Tibial nerve (tissue), 4 donors: ENCODE results near the gene S100A16. TPM values are rescaled to one million over a fixed set of nuclear protein-coding genes. Genes with fewer than 3 reads are reported as not detected.

ENCODE experiments used
- DNase-seq, 2 donors: peaks; one replicate each; pipeline ENCODE4 v3.0.0-alpha.2; 2019; ENCODE audit warnings: low spot score in 2 of 2
- H3K27ac ChIP-seq, 4 donors: fragments of 200-600 bp; sonication (generic) in 3 of 4; one replicate each; pipeline ENCODE4 v1.5.1; 2017 to 2019; ENCODE audit warnings: mild to moderate bottlenecking in 1 of 4
- H3K27me3 ChIP-seq, 2 donors: fragments of 200-600 bp; sonication (generic) in 1 of 2; one replicate each; pipeline versions ENCODE4 v1.5.1 to v1.6.0; 2017 to 2019
- H3K36me3 ChIP-seq, 3 donors: fragments of 200-600 bp; sonication (generic); one replicate each; pipeline ENCODE4 v1.5.1; 2018 to 2019
- H3K4me1 ChIP-seq, 4 donors: fragments of 200-600 bp; sonication (generic) in 3 of 4; one replicate each; pipeline ENCODE4 v1.5.1; 2017 to 2019
- H3K4me3 ChIP-seq, 4 donors: fragments of 200-600 bp; sonication (generic) in 3 of 4; one replicate each; pipeline ENCODE4 v1.5.1; 2017 to 2019; ENCODE audit warnings: mild to moderate bottlenecking in 1 of 4, moderate library complexity in 1 of 4
- H3K9me3 ChIP-seq, 4 donors: fragments of 200-600 bp; sonication (generic) in 3 of 4; one replicate each; pipeline ENCODE4 v1.5.1; 2017 to 2019
- EP300 ChIP-seq, 2 donors: sonication (generic); formaldehyde crosslinking; IDR thresholded peaks; one replicate each; pipeline ENCODE4 v1.6.1; 2017; ENCODE audit warnings: antibody characterized with exemption in 2 of 2, mild to moderate bottlenecking in 1 of 2
- POLR2A ChIP-seq, 2 donors: fragments of 450-650 bp; IDR thresholded peaks; one replicate each; pipeline ENCODE4 v1.6.1; 2017; ENCODE audit warnings: antibody characterized with exemption in 2 of 2, mild to moderate bottlenecking in 2 of 2, moderate library complexity in 2 of 2
- WGBS, 2 donors: methylation state at CpG; one replicate each; pipeline ENCODE4 v1.1.5; 2018; 5-methylcytosine and 5-hydroxymethylcytosine counted together
- total RNA-seq, 4 donors: library from RNA; depleted of rRNA; stranded (reverse); fragments of >200 nt; gene quantifications; one replicate each; pipeline ENCODE4 v1.1.0, GENCODE V29; 2016
- TF ChIP-seq, protein P1 (sequence below), 5 experiments: fragments of 200-600 bp in 3 of 5; fragments of 450-650 bp in 2 of 5; sonication (generic) in 3 of 5; IDR thresholded peaks; one replicate each; pipeline ENCODE4 v1.5.1; 2016 to 2019; ENCODE audit warnings: antibody characterized with exemption in 5 of 5, mild to moderate bottlenecking in 3 of 5, moderate library complexity in 2 of 5

The S100A16 gene, protein sequence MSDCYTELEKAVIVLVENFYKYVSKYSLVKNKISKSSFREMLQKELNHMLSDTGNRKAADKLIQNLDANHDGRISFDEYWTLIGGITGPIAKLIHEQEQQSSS
- 100 to 1,000 TPM in 2 of 4 donors, 10 to 100 TPM in 2; 45.5 to 120 (median 77.1) TPM for total RNA-seq

DNA sequence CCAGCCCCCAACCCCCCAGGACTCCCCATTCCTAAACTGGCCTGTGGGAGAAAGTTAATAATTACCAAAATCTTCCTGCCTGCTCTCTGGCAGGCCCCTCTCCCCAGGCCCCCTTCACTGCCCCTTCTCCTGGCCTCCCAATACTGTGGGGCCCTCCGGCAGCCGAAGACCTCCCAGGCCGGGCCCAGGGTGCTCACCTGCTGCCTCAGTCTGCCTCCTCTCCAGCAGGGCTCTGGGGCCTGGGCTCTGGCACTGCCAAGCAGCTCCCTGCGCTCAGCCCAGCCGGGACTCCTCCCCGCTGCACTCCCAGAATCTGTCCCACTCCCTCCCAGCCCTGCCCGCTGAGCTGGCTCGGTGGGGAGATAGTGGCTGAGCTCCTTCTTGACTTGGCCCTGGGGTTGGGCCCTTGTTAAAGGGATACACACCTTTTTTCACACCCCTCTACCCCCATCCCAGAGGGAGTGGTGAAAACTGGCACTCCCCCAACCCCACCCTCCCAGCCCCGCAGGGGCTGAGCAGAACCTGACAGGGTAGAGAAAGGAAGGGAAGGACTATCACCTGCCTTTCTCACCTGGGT, at the start of gene S100A16:
Gene S100A16, minus strand, starts transcription at position 383 of the 577 bp plus-strand sequence. CDS start 4,986 bp downstream, outside the sequence.
- peak within 1 kb of the TSS; percentile 45 to 66 (median 58) for H3K4me3 ChIP-seq
- H3K27me3 ChIP-seq, result no peaks in the 10 kb centered on the region
- peak; percentile 56 to 59 for DNase-seq
- peak within 1 kb of the TSS; percentile 88 to 99 (median 94) for H3K27ac ChIP-seq
- peak; percentile 33 to 66 for TF ChIP-seq POLR2A (IDR thresholded peaks at IDR 0.05)
- TF ChIP-seq EP300 (IDR thresholded peaks at IDR 0.05), result peak in 1 of 2 donors; percentile 78
- TF ChIP-seq, protein P1, sequence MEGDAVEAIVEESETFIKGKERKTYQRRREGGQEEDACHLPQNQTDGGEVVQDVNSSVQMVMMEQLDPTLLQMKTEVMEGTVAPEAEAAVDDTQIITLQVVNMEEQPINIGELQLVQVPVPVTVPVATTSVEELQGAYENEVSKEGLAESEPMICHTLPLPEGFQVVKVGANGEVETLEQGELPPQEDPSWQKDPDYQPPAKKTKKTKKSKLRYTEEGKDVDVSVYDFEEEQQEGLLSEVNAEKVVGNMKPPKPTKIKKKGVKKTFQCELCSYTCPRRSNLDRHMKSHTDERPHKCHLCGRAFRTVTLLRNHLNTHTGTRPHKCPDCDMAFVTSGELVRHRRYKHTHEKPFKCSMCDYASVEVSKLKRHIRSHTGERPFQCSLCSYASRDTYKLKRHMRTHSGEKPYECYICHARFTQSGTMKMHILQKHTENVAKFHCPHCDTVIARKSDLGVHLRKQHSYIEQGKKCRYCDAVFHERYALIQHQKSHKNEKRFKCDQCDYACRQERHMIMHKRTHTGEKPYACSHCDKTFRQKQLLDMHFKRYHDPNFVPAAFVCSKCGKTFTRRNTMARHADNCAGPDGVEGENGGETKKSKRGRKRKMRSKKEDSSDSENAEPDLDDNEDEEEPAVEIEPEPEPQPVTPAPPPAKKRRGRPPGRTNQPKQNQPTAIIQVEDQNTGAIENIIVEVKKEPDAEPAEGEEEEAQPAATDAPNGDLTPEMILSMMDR (IDR thresholded peaks at IDR 0.05), result no peak
- no peaks in the 10 kb centered on the region for H3K36me3 ChIP-seq
- 35% methylated on average over 9 of the region's 9 CpGs for WGBS, 2 donors
- H3K4me1 ChIP-seq, result peaks cover 0 to 71% (median 54%) of the 10 kb centered on the region in 4 donors
- no peaks in the 10 kb centered on the region for H3K9me3 ChIP-seq

DNA sequence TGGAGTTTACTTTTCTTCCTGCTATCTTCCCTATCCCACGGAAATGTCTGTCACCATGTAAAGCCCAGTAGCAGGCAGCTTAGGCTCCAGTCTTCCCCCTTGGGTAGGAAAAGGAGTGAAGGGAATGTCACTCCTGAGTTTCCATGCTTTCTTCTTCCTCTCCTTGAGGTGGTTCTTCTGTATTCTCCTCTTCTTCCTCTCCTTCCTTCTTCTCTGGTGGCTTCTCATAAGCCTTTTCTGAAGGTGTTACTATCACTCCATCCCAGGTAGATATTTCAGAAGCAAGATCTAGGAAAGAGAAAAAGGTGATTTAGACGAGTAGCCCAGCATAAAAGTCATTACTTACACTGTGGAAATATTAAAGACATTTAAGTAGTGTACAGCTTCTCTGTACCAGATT, 49.3 kb upstream of the S100A16 start:
- Histone ChIP-seq H3K9me3 (no peaks in the 10 kb centered on the region), H3K27me3 (no peaks in the 10 kb centered on the region), H3K4me3 (no peak overlapping the region), H3K36me3 (peaks cover 2 to 72% (median 36%) of the 10 kb centered on the region in 3 donors), H3K4me1 (peaks cover 0 to 17% (median 4%) of the 10 kb centered on the region in 4 donors), H3K27ac (no peak overlapping the region)
- TF ChIP-seq POLR2A (IDR thresholded peaks at IDR 0.05) (no peak), EP300 (IDR thresholded peaks at IDR 0.05) (no peak)
- TF ChIP-seq, protein P1 (IDR thresholded peaks at IDR 0.05), result no peak
- no peak for DNase-seq
- 50 to 56% methylated on average over 2 of the region's 2 CpGs for WGBS, 2 donors

DNA sequence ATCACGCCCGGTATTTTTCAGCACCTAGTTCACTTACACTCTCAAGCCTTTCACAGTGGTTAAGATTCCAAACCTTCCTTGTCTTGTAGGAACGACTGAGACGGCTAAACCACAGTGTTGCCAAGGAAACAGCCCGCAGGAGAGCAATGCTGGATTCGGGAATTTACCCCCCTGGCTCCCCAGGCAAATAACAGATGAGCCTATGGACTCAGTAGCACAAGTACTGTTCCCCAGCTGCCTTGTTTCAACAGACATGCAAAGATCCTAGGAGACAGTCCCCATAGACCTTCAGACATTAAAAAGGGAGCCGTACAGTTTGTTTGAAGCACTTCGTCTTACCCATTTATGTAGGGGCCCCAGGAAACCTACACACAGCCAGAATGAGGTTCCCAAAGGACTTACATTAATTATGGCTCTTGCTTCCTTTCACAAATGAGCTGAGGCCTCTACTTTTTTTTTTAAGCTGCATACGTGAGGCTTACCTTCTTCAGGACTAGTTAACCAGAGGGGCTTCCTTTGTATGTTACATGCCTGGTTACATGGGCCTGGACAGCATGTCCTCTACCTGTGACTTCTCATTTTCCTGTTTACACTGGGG, 48.3 kb upstream of the S100A16 start:
- 57 to 62% methylated on average over 9 of the region's 9 CpGs for WGBS, 2 donors
- DNase-seq, result no peak
- Histone ChIP-seq H3K4me3 (no peak overlapping the region), H3K9me3 (no peaks in the 10 kb centered on the region), H3K27me3 (no peaks in the 10 kb centered on the region), H3K4me1 (peaks cover 0 to 17% (median 4%) of the 10 kb centered on the region in 4 donors), H3K27ac (no peak overlapping the region), H3K36me3 (peaks cover 0 to 61% (median 25%) of the 10 kb centered on the region in 3 donors)
- TF ChIP-seq POLR2A (IDR thresholded peaks at IDR 0.05) (no peak), EP300 (IDR thresholded peaks at IDR 0.05) (no peak)
- TF ChIP-seq, protein P1 (IDR thresholded peaks at IDR 0.05), result no peak

DNA sequence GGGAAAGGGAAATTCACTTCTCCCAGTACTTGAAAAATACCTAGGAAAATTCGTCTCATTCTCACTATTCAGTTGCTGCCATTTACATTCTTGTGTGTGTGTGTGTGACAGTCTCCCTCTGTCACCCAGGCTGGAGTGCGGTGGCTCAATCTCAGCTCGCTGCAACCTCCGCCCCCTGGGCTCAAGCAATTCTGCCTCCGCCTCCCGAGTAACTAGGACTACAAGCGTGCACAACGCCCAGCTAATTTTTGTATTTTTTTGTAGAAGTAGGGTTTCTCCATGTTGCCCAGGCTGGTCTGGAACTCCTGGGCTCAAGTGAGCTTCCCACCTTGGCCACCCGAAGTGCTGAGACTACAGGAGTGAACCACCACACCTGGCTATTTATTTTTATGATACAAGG, 46.7 kb upstream of the S100A16 start:
- peak overlapping the region in 3 of 4 donors; percentile 90 to 99 (median 93) for H3K27ac ChIP-seq
- WGBS, 2 donors, result 67 to 69% methylated on average over 9 of the region's 9 CpGs
- peak overlapping the region; percentile 46 to 79 (median 72) for H3K4me3 ChIP-seq
- TF ChIP-seq POLR2A (IDR thresholded peaks at IDR 0.05), result no peak
- TF ChIP-seq, protein P1 (IDR thresholded peaks at IDR 0.05), result no peak
- no peak for TF ChIP-seq EP300 (IDR thresholded peaks at IDR 0.05)
- no peaks in the 10 kb centered on the region for H3K27me3 ChIP-seq
- H3K4me1 ChIP-seq, result peaks cover 0 to 17% (median 4%) of the 10 kb centered on the region in 4 donors
- no peaks in the 10 kb centered on the region for H3K9me3 ChIP-seq
- H3K36me3 ChIP-seq, result peaks cover 0 to 46% (median 12%) of the 10 kb centered on the region in 3 donors
- DNase-seq, result no peak

DNA sequence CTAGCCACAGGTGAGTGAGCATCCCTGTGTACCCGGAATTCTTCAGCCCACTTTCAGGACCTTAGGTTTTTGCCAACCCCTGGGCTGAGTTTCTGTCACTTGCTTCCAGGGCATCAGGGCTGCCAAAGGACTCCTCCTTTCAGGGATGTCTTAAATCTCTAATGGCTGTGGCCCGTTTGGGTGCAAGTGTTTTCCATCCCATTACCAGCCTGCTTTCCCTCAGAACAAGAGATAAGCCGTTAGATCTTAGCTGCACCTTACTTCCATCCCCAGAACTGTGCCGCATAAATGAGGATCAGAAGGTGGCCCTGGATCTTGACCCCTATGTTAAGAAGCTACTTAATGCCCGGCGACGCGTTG, 46.2 kb upstream of the S100A16 start:
- Histone ChIP-seq H3K36me3 (peaks cover 0 to 41% (median 7%) of the 10 kb centered on the region in 3 donors), H3K4me1 (peaks cover 0 to 17% (median 4%) of the 10 kb centered on the region in 4 donors), H3K27ac (peak overlapping the region; percentile 90 to 99 (median 92)), H3K27me3 (no peaks in the 10 kb centered on the region), H3K9me3 (no peaks in the 10 kb centered on the region), H3K4me3 (peak overlapping the region; percentile 46 to 79 (median 72))
- no peak for DNase-seq
- WGBS, 2 donors, result 31 to 32% methylated on average over 8 of the region's 8 CpGs
- no peak for TF ChIP-seq POLR2A (IDR thresholded peaks at IDR 0.05)
- TF ChIP-seq EP300 (IDR thresholded peaks at IDR 0.05), result no peak
- TF ChIP-seq, protein P1 (IDR thresholded peaks at IDR 0.05), result no peak
